Trophoblast cell (in vitro differentiated cells and primary cell): ENCODE data around the gene MYRIP.

Experiments used
- DNase-seq, 2 donors: peaks; one replicate each; pipeline ENCODE4 v3.0.0-alpha.2; 2016
- H2AFZ ChIP-seq: 2 replicates; pipeline ENCODE4 v1.6.1; 2013; ENCODE audit warnings: low read length, moderate library complexity, mild to moderate bottlenecking; ENCODE audit not compliant: insufficient read depth, poor library complexity
- H2AK5ac ChIP-seq: 2 replicates; pipeline ENCODE4 v1.6.1; 2013; ENCODE audit warnings: mild to moderate bottlenecking, low read length
- H2BK120ac ChIP-seq: 2 replicates; pipeline ENCODE4 v1.6.1; 2013; ENCODE audit warnings: low read length, mild to moderate bottlenecking, moderate library complexity; ENCODE audit not compliant: insufficient read depth, poor library complexity
- H2BK12ac ChIP-seq: 2 replicates; pipeline ENCODE4 v1.6.1; 2013; ENCODE audit warnings: mild to moderate bottlenecking, low read length, moderate library complexity
- H2BK5ac ChIP-seq: 2 replicates; pipeline ENCODE4 v1.6.1; 2013; ENCODE audit warnings: low read length, low read depth, moderate library complexity, mild to moderate bottlenecking; ENCODE audit not compliant: poor library complexity
- H3K14ac ChIP-seq: 2 replicates; pipeline ENCODE4 v1.6.1; 2013; ENCODE audit warnings: mild to moderate bottlenecking, low read length
- H3K18ac ChIP-seq: 2 replicates; pipeline ENCODE4 v1.6.1; 2013; ENCODE audit warnings: mild to moderate bottlenecking, low read length
- H3K23ac ChIP-seq: 2 replicates; pipeline ENCODE4 v1.6.1; 2013; ENCODE audit warnings: low read length
- H3K27ac ChIP-seq: 2 replicates; pipeline ENCODE4 v1.5.1; 2013; ENCODE audit warnings: low read depth, mild to moderate bottlenecking, inconsistent platforms, low read length, moderate library complexity
- H3K27me3 ChIP-seq: 2 replicates; pipeline ENCODE4 v1.6.1; 2013; ENCODE audit warnings: inconsistent platforms, mild to moderate bottlenecking, low read length, moderate library complexity; ENCODE audit not compliant: insufficient read depth
- H3K36me3 ChIP-seq, 2 experiments: 1 replicate in 1 of 2; 2 replicates in 1 of 2; pipeline ENCODE4 v1.6.1; 2013; ENCODE audit warnings: low read length in 2 of 2, mild to moderate bottlenecking in 2 of 2, moderate library complexity in 1 of 2; ENCODE audit not compliant: insufficient read depth in 2 of 2, control insufficient read depth in 1 of 2
- H3K4ac ChIP-seq: 2 replicates; pipeline ENCODE4 v1.6.1; 2013; ENCODE audit warnings: low read depth, mild to moderate bottlenecking, low read length, moderate library complexity
- H3K4me1 ChIP-seq, 2 experiments: 1 replicate in 1 of 2; 2 replicates in 1 of 2; pipeline ENCODE4 v1.6.1; 2013; ENCODE audit warnings: low read length in 2 of 2, mild to moderate bottlenecking in 2 of 2, moderate library complexity in 1 of 2; ENCODE audit not compliant: insufficient read depth in 2 of 2, control insufficient read depth in 1 of 2
- H3K4me2 ChIP-seq: 2 replicates; pipeline ENCODE4 v1.6.1; 2013; ENCODE audit warnings: inconsistent platforms, mild to moderate bottlenecking, low read length, moderate library complexity
- H3K4me3 ChIP-seq: 2 replicates; pipeline ENCODE4 v1.5.1; 2013; ENCODE audit warnings: mild to moderate bottlenecking, low read depth, low read length, inconsistent platforms
- H3K79me1 ChIP-seq: one replicate; pipeline ENCODE4 v1.6.1; 2013; ENCODE audit warnings: low read length
- H3K79me2 ChIP-seq: 2 replicates; pipeline ENCODE4 v1.6.1; 2013; ENCODE audit warnings: low read length, mild to moderate bottlenecking; ENCODE audit not compliant: control insufficient read depth, insufficient read depth, poor library complexity
- H3K9ac ChIP-seq: 2 replicates; pipeline ENCODE4 v1.6.1; 2013; ENCODE audit warnings: mild to moderate bottlenecking, low read length
- H3K9me3 ChIP-seq: 2 replicates; pipeline ENCODE4 v1.6.1; 2013; ENCODE audit warnings: low read depth, mild to moderate bottlenecking, control low read depth, inconsistent platforms, low read length; ENCODE audit not compliant: insufficient read depth
- H4K12ac ChIP-seq: 2 replicates; pipeline ENCODE4 v1.6.1; 2013; ENCODE audit warnings: low read depth, mild to moderate bottlenecking, low read length, moderate library complexity
- H4K8ac ChIP-seq: 2 replicates; pipeline ENCODE4 v1.6.1; 2013; ENCODE audit warnings: low read depth, mild to moderate bottlenecking, low read length, moderate library complexity
- H4K91ac ChIP-seq: one replicate; pipeline ENCODE4 v1.6.1; 2013; ENCODE audit warnings: low read depth, mild to moderate bottlenecking, low read length, moderate library complexity
- WGBS: extraction: QIAGEN DNeasy Blood & Tissue Kit; methylation state at CpG from one replicate; pipeline ENCODE4 v1.1.7; 2013; ENCODE audit warnings: missing lambda C conversion rate; ENCODE audit not compliant: insufficient read length, insufficient coverage; ENCODE audit errors: extremely low coverage; 5-methylcytosine and 5-hydroxymethylcytosine counted together

The MYRIP gene

DNA sequence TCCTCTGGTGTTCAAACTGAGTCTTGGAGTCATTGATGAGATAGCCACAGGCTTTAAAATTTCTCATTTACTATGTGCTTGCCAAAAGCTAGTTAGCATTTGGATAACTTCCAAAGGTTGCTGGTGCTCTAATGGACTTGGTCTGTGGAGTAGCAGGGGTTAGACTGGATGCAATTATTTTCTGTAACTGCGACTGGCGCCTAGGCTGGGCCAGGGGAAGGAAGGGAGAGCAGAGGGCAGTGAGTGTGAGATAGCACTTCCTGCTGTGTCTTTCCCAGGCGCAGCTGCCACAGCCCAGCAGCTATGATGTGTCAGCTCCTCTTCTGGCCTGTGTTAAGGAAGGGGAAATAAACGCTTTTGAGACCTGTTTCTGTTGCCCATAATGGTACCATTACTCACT is 98.6 kb downstream of the MYRIP start:
- no peak for DNase-seq
- H3K36me3 ChIP-seq, result no peaks in the 10 kb centered on the region
- H3K4me1 ChIP-seq, result peaks cover 2% of the 10 kb centered on the region in 2 experiments
- no peak overlapping the region for H3K9ac ChIP-seq
- H3K79me1 ChIP-seq, result no peaks in the 10 kb centered on the region
- no peak overlapping the region for H3K27ac ChIP-seq
- peak overlapping the region; percentile 51 for H2AFZ ChIP-seq
- no peaks in the 10 kb centered on the region for H3K79me2 ChIP-seq
- H4K12ac ChIP-seq, result no peak overlapping the region
- H3K4me2 ChIP-seq, result no peak overlapping the region
- no peak overlapping the region for H4K8ac ChIP-seq
- no peak overlapping the region for H3K4me3 ChIP-seq
- H3K9me3 ChIP-seq, result no peaks in the 10 kb centered on the region
- no peak overlapping the region for H2BK120ac ChIP-seq
- H3K4ac ChIP-seq, result no peak overlapping the region
- H2AK5ac ChIP-seq, result no peak overlapping the region
- H2BK12ac ChIP-seq, result no peak overlapping the region
- H2BK5ac ChIP-seq, result no peak overlapping the region
- H3K27me3 ChIP-seq, result no peaks in the 10 kb centered on the region
- H3K18ac ChIP-seq, result no peak overlapping the region
- no CpG with 5 or more reads among the region's 4 CpGs for WGBS
- H3K23ac ChIP-seq, result no peak overlapping the region
- no peak overlapping the region for H4K91ac ChIP-seq
- H3K14ac ChIP-seq, result no peak overlapping the region

DNA sequence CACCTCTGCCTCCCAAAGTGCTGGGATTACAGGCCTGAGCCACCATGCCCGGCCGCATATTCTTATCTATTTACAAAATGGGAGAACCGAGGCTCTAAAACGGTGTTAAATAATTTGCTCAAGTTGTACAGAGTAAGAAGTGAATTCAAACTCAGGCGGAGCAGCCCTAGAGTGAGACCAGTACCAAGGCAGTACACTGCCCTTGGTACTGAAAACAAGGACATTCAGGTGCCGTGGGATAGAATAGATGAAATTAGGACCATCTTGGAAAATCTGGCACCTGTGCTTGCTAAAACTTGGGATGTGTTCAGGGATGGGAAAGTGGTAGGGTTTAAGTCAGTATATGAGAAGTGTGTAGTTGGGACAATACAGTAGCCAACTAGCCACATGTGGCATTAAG is 100.7 kb downstream of the MYRIP start:
- H4K8ac ChIP-seq, result no peak overlapping the region
- no peak overlapping the region for H2BK120ac ChIP-seq
- H4K91ac ChIP-seq, result no peak overlapping the region
- no peak for DNase-seq
- peaks cover 2% of the 10 kb centered on the region in 2 experiments for H3K4me1 ChIP-seq
- H3K4ac ChIP-seq, result no peak overlapping the region
- H3K79me1 ChIP-seq, result no peaks in the 10 kb centered on the region
- H2AK5ac ChIP-seq, result no peak overlapping the region
- H3K14ac ChIP-seq, result no peak overlapping the region
- H3K9me3 ChIP-seq, result no peaks in the 10 kb centered on the region
- no peaks in the 10 kb centered on the region for H3K27me3 ChIP-seq
- H2BK12ac ChIP-seq, result no peak overlapping the region
- H3K79me2 ChIP-seq, result no peaks in the 10 kb centered on the region
- no peak overlapping the region for H3K18ac ChIP-seq
- no peak overlapping the region for H3K4me2 ChIP-seq
- no peaks in the 10 kb centered on the region for H3K36me3 ChIP-seq
- H3K23ac ChIP-seq, result no peak overlapping the region
- no peak overlapping the region for H2AFZ ChIP-seq
- H3K27ac ChIP-seq, result no peak overlapping the region
- no peak overlapping the region for H2BK5ac ChIP-seq
- H3K9ac ChIP-seq, result no peak overlapping the region
- no CpG with 5 or more reads among the region's 6 CpGs for WGBS
- H4K12ac ChIP-seq, result no peak overlapping the region
- H3K4me3 ChIP-seq, result no peak overlapping the region

- H3K79me2 ChIP-seq, result no peaks in the 10 kb centered on the region
- H3K36me3 ChIP-seq, result no peaks in the 10 kb centered on the region
- no peak overlapping the region for H3K4me2 ChIP-seq
These were observed 101.5 kb downstream of the MYRIP start for GRCh38 chr3:39910826-39911464.

GRCh38 chr3:39911465-39912309 is 102.3 kb downstream of the MYRIP start:
- Histone ChIP-seq H2BK120ac (no peak overlapping the region), H3K9me3 (no peaks in the 10 kb centered on the region), H3K4me3 (no peak overlapping the region), H3K4me2 (no peak overlapping the region), H3K18ac (no peak overlapping the region), H3K79me1 (no peaks in the 10 kb centered on the region), H3K4me1 (peaks cover 2% of the 10 kb centered on the region in 2 experiments), H4K91ac (no peak overlapping the region), H3K27me3 (no peaks in the 10 kb centered on the region), H2AFZ (no peak overlapping the region), H3K23ac (no peak overlapping the region), H3K4ac (no peak overlapping the region), H2BK5ac (peak overlapping the region; percentile 21), H3K36me3 (no peaks in the 10 kb centered on the region), H4K12ac (peak overlapping the region; percentile 62), H3K79me2 (no peaks in the 10 kb centered on the region), H3K9ac (no peak overlapping the region), H2AK5ac (no peak overlapping the region), H2BK12ac (no peak overlapping the region), H3K27ac (no peak overlapping the region), H4K8ac (peak overlapping the region; percentile 10), H3K14ac (no peak overlapping the region)
- WGBS, result no CpG with 5 or more reads among the region's 3 CpGs
- DNase-seq, result peak; percentile 68 to 88

More at GRCh38 chr3:39910826-39911464, 101.5 kb downstream of the MYRIP start:
- Histone ChIP-seq H3K27ac (no peak overlapping the region), H3K27me3 (no peaks in the 10 kb centered on the region), H3K18ac (no peak overlapping the region), H4K91ac (no peak overlapping the region), H3K4me3 (no peak overlapping the region), H2AK5ac (no peak overlapping the region), H3K79me1 (no peaks in the 10 kb centered on the region), H2BK5ac (no peak overlapping the region), H3K23ac (no peak overlapping the region), H3K9ac (no peak overlapping the region), H2AFZ (no peak overlapping the region), H2BK120ac (no peak overlapping the region), H2BK12ac (no peak overlapping the region), H4K12ac (no peak overlapping the region), H3K4me1 (peaks cover 2% of the 10 kb centered on the region in 2 experiments), H3K14ac (no peak overlapping the region), H3K9me3 (no peaks in the 10 kb centered on the region), H4K8ac (no peak overlapping the region), H3K4ac (no peak overlapping the region)
- DNase-seq, result no peak
- WGBS, result no CpG with 5 or more reads among the region's 3 CpGs
